Measurements from ENCODE around the gene HAND2.

Gene HAND2

DNA sequence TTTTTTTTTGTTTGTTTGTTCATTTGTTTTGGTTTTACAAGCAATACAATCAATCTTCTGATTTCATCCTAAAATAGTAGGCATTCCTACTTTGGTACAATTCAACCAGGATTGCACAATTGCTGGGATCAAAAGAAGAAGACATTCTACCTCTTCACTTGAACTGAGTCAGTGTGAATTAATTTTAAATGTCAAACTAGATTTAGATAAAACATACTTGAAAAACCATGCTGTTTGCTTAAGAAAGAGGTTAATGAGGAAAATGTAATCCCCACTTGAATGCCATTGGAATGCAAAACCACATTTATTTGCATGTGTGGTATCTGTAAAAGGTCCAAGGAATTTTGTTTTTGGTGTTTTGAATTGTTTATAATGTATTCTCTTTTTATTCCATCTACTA lies 40.5 kb downstream of the HAND2 start:
- in situ Hi-C loops (cut with HindIII; ENCODE audit: low sequenced_read_pairs) = no loop called here
- peak; percentile 76 for DNase-seq (ENCODE audit: low read depth, low spot score)
- TF ChIP-seq, protein P1, sequence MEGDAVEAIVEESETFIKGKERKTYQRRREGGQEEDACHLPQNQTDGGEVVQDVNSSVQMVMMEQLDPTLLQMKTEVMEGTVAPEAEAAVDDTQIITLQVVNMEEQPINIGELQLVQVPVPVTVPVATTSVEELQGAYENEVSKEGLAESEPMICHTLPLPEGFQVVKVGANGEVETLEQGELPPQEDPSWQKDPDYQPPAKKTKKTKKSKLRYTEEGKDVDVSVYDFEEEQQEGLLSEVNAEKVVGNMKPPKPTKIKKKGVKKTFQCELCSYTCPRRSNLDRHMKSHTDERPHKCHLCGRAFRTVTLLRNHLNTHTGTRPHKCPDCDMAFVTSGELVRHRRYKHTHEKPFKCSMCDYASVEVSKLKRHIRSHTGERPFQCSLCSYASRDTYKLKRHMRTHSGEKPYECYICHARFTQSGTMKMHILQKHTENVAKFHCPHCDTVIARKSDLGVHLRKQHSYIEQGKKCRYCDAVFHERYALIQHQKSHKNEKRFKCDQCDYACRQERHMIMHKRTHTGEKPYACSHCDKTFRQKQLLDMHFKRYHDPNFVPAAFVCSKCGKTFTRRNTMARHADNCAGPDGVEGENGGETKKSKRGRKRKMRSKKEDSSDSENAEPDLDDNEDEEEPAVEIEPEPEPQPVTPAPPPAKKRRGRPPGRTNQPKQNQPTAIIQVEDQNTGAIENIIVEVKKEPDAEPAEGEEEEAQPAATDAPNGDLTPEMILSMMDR (IDR thresholded peaks at IDR 0.05; ENCODE audit: low read depth, low read length) = no peak
- H3K4me3 ChIP-seq (ENCODE audit: low read depth, low read length) = no peak overlapping the region

DNA sequence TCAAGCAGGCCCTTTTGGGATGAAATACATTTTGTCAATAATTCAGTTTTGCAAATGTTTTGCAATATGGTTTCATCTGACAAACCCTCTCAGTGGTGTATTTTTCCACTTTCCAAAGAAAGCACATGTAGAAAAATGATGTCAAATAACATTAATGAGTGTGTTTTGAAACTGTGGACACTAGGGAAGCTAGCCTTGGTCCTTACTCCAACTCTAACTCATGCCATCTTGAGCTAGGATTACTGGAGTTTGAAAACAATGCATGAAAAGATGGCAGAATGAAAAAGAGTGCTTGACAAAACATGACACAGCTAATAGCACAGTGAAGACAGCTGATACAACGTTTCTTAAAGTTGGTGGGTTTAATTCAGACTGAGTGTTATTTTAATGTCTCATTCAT lies 41.4 kb downstream of the HAND2 start:
- no peak overlapping the region for H3K4me3 ChIP-seq (ENCODE audit: low read depth, low read length)
- TF ChIP-seq, protein P1 (IDR thresholded peaks at IDR 0.05; ENCODE audit: low read depth, low read length) = no peak
- DNase-seq (ENCODE audit: low read depth, low spot score) = no peak
- in situ Hi-C loops (cut with HindIII; ENCODE audit: low sequenced_read_pairs) = no loop called here

DNA sequence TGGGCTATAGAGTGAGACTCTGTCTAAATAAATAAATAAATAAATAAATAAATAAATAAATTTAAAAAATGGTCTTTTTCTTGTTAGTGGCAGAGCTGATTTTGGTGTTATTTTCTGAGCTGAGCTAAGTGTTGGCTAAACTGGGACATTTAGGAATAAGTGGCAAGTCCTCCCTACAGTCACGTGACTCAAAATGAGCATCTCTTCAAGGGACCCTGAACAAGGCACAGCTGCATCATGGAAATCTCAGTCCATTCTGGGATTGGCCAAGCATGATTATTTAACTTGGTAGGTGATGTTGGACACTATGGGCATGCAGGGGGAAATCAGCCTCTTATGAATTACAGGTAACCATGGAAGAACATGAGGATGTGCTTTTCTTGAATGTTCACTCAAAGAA lies 42.0 kb downstream of the HAND2 start:
- in situ Hi-C loops (cut with HindIII; ENCODE audit: low sequenced_read_pairs) = no loop called here
- DNase-seq (ENCODE audit: low read depth, low spot score) = no peak
- no peak overlapping the region for H3K4me3 ChIP-seq (ENCODE audit: low read depth, low read length)
- TF ChIP-seq, protein P1 (IDR thresholded peaks at IDR 0.05; ENCODE audit: low read depth, low read length) = no peak

DNA sequence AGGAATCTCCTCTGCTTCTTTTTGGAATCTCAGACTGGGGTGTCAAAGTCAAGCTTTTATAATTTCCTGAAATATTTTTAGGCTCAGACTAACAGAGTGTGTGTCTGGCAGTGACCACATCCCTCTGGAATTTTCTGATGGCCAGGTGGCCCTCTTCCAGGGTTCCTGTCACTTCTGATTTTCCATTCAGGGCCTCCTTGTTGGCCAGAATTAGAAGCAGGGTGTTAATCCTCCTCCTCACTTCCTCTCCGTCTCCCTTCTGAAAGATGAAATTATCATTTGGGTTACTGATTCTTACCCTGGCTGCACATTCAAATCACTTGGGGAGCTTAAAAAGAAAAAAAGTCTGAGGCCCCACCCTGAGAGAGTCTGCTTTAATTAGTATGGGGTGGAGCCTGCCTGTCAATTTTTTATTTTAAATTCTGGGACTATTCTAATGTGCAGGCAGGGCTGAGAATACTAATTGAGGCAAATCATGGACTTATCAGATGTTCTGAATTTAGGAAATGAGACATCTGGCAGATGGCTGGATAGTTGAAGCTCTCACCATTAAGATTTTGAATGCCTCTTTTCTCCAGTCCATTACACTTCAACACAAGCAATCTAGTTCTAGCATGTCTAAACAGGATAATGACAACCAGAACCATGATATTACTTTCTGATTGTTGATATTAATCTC lies 43.2 kb downstream of the HAND2 start:
- TF ChIP-seq, protein P1 (IDR thresholded peaks at IDR 0.05; ENCODE audit: low read depth, low read length) = no peak
- in situ Hi-C loops (cut with HindIII; ENCODE audit: low sequenced_read_pairs) = no loop called here
- no peak for DNase-seq (ENCODE audit: low read depth, low spot score)
- H3K4me3 ChIP-seq (ENCODE audit: low read depth, low read length) = no peak overlapping the region

DNA sequence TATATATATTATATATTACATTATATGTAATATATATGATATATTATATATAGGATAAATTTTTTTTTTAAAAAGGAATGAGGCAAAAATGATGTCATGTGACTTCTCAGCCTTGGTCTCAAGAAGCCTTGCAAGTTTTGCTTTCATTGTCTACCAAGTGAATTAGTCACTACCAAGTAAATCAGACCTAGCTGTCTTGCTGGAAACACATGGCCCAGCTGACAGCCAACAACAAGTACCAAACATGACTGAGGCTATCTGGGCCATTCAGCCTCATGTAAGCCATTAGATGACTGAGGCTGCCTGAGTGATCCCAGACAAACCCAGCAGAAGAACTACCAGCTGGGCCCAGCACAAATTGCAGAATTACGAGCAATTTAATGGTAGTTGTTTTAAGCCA lies 44.9 kb downstream of the HAND2 start:
- TF ChIP-seq, protein P1 (IDR thresholded peaks at IDR 0.05; ENCODE audit: low read depth, low read length) = no peak
- in situ Hi-C loops (cut with HindIII; ENCODE audit: low sequenced_read_pairs) = no loop called here
- no peak for DNase-seq (ENCODE audit: low read depth, low spot score)
- no peak overlapping the region for H3K4me3 ChIP-seq (ENCODE audit: low read depth, low read length)

DNA sequence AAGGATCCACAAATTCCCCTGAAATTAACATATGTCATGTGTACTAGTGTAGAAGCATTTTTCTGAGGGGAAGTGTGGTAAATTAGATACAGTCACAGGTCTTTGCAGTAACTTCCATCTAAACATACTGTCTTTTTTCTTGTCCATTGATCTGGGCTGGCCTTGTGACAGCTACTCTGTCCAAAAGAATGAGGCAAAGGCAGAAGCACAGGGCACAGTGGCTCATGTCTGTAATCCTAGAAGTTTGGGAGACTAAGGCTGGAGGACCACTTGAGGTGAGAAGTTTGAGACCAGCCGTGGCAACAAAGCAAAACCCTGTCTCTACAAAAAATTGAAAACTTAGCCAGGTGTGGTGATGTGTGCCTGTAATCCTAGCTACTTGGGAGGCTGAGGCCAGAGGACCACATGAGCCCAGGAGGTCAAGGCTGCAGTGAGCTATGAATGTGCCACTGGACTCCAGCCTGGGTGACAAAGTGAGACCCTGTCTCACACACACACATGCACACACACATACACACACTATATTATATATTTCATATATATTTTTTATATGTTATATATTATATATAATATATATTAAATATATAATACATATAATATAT lies 47.6 kb downstream of the HAND2 start:
- in situ Hi-C loops (cut with HindIII; ENCODE audit: low sequenced_read_pairs) = no loop called here
- DNase-seq (ENCODE audit: low read depth, low spot score) = no peak
- TF ChIP-seq, protein P1 (IDR thresholded peaks at IDR 0.05; ENCODE audit: low read depth, low read length) = no peak
- no peak overlapping the region for H3K4me3 ChIP-seq (ENCODE audit: low read depth, low read length)
